ENCODE measurements around the gene TJP3. TPM values are rescaled to one million over a fixed set of nuclear protein-coding genes. Genes with fewer than 3 reads are reported as not detected.

TJP3 gene
- total and polyA plus RNA-seq, 2 experiments from 2014 or later = 18.2 to 23.9 TPM

- Histone ChIP-seq H3K79me2 (replicated peaks; ENCODE audit: insufficient read depth) (no peaks in the 10 kb centered on the region), H3K4me3 (no peak overlapping the region), H3K36me3 (ENCODE audit: insufficient read depth) (peaks cover 4% of the 10 kb centered on the region; the same call in 1 of the 2 replicates), H3K4me1 (ENCODE audit: insufficient read depth) (no peaks in the 10 kb centered on the region; the same call in 1 of the 2 replicates), H3K27ac (ENCODE audit: low read depth) (no peak overlapping the region), H2AFZ (no peak overlapping the region), H3F3A (replicated peaks; ENCODE audit: low read depth) (no peaks in the 10 kb centered on the region), H3K27me3 (ENCODE audit: insufficient read depth) (peaks cover 10% of the 10 kb centered on the region), H4K20me1 (replicated peaks; ENCODE audit: insufficient read depth) (no peaks in the 10 kb centered on the region), H3K9me2 (ENCODE audit: insufficient read depth) (no peaks in the 10 kb centered on the region), H3K4me2 (no peak overlapping the region)
- no peak overlapping the region for H3K27ac Mint-ChIP-seq
- peaks cover 33% of the 10 kb centered on the region for H3K36me3 Mint-ChIP-seq (ENCODE audit: low read depth)
- ATAC-seq = no peak
- peaks cover 29% of the 10 kb centered on the region for H3K9me3 Mint-ChIP-seq
- no peak for DNase-seq (ENCODE audit: low spot score)
- no peak overlapping the region for H3K4me3 Mint-ChIP-seq
- H3K27me3 Mint-ChIP-seq (ENCODE audit: insufficient read depth, low read depth, poor library complexity) = peaks cover 21% of the 10 kb centered on the region
- TF ChIP-seq STAT1 (IDR thresholded peaks at IDR 0.05; ENCODE audit: unreplicated experiment) (no peak), CREB1 (CRISPR knock-in tag; IDR thresholded peaks at IDR 0.05; ENCODE audit: low read depth) (no peak), EZH2 (IDR thresholded peaks at IDR 0.05; ENCODE audit: low read depth, unreplicated experiment) (no peak), NANOG (IDR thresholded peaks at IDR 0.05; ENCODE audit: borderline replicate concordance) (no peak), REST (IDR thresholded peaks at IDR 0.05; ENCODE audit: unreplicated experiment) (no peak), POLR2AphosphoS5 (IDR thresholded peaks at IDR 0.05; ENCODE audit: low read depth) (no peak), JUNB (IDR thresholded peaks at IDR 0.05; ENCODE audit: unreplicated experiment) (no peak), ETS1 (IDR thresholded peaks at IDR 0.05) (no peak), ZNF114 (CRISPR knock-in tag; IDR thresholded peaks at IDR 0.05) (no peak), EZH2phosphoT487 (IDR thresholded peaks at IDR 0.05; ENCODE audit: unreplicated experiment) (no peak)
- TF ChIP-seq, protein P1, sequence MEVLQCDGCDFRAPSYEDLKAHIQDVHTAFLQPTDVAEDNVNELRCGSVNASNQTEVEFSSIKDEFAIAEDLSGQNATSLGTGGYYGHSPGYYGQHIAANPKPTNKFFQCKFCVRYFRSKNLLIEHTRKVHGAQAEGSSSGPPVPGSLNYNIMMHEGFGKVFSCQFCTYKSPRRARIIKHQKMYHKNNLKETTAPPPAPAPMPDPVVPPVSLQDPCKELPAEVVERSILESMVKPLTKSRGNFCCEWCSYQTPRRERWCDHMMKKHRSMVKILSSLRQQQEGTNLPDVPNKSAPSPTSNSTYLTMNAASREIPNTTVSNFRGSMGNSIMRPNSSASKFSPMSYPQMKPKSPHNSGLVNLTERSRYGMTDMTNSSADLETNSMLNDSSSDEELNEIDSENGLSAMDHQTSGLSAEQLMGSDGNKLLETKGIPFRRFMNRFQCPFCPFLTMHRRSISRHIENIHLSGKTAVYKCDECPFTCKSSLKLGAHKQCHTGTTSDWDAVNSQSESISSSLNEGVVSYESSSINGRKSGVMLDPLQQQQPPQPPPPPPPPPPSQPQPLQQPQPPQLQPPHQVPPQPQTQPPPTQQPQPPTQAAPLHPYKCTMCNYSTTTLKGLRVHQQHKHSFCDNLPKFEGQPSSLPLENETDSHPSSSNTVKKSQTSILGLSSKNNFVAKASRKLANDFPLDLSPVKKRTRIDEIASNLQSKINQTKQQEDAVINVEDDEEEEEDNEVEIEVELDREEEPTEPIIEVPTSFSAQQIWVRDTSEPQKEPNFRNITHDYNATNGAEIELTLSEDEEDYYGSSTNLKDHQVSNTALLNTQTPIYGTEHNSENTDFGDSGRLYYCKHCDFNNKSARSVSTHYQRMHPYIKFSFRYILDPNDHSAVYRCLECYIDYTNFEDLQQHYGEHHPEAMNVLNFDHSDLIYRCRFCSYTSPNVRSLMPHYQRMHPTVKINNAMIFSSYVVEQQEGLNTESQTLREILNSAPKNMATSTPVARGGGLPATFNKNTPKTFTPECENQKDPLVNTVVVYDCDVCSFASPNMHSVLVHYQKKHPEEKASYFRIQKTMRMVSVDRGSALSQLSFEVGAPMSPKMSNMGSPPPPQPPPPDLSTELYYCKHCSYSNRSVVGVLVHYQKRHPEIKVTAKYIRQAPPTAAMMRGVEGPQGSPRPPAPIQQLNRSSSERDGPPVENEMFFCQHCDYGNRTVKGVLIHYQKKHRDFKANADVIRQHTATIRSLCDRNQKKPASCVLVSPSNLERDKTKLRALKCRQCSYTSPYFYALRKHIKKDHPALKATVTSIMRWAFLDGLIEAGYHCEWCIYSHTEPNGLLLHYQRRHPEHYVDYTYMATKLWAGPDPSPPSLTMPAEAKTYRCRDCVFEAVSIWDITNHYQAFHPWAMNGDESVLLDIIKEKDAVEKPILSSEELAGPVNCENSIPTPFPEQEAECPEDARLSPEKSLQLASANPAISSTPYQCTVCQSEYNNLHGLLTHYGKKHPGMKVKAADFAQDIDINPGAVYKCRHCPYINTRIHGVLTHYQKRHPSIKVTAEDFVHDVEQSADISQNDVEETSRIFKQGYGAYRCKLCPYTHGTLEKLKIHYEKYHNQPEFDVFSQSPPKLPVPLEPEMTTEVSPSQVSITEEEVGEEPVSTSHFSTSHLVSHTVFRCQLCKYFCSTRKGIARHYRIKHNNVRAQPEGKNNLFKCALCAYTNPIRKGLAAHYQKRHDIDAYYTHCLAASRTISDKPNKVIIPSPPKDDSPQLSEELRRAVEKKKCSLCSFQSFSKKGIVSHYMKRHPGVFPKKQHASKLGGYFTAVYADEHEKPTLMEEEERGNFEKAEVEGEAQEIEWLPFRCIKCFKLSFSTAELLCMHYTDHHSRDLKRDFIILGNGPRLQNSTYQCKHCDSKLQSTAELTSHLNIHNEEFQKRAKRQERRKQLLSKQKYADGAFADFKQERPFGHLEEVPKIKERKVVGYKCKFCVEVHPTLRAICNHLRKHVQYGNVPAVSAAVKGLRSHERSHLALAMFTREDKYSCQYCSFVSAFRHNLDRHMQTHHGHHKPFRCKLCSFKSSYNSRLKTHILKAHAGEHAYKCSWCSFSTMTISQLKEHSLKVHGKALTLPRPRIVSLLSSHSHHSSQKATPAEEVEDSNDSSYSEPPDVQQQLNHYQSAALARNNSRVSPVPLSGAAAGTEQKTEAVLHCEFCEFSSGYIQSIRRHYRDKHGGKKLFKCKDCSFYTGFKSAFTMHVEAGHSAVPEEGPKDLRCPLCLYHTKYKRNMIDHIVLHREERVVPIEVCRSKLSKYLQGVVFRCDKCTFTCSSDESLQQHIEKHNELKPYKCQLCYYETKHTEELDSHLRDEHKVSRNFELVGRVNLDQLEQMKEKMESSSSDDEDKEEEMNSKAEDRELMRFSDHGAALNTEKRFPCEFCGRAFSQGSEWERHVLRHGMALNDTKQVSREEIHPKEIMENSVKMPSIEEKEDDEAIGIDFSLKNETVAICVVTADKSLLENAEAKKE (CRISPR knock-in tag; IDR thresholded peaks at IDR 0.05) = no peak
- TF ChIP-seq, protein P2, sequence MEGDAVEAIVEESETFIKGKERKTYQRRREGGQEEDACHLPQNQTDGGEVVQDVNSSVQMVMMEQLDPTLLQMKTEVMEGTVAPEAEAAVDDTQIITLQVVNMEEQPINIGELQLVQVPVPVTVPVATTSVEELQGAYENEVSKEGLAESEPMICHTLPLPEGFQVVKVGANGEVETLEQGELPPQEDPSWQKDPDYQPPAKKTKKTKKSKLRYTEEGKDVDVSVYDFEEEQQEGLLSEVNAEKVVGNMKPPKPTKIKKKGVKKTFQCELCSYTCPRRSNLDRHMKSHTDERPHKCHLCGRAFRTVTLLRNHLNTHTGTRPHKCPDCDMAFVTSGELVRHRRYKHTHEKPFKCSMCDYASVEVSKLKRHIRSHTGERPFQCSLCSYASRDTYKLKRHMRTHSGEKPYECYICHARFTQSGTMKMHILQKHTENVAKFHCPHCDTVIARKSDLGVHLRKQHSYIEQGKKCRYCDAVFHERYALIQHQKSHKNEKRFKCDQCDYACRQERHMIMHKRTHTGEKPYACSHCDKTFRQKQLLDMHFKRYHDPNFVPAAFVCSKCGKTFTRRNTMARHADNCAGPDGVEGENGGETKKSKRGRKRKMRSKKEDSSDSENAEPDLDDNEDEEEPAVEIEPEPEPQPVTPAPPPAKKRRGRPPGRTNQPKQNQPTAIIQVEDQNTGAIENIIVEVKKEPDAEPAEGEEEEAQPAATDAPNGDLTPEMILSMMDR (conservative IDR thresholded peaks at IDR 0.05; ENCODE audit: low read depth in 2 of 2) = no peak
- peaks cover 8% of the 10 kb centered on the region for H3K4me1 Mint-ChIP-seq
These were observed 74.7 kb downstream of the TJP3 start for GRCh38 chr19:3782903-3783302.

Data from GM23338 (cell line).